Trophoblast cell (in vitro differentiated cells and primary cell): ENCODE data around the gene ANTXR1.
A peak's percentile ranks its signal among the peaks of the same experiment; 100 is the strongest.

Experiments
- DNase-seq, 2 donors: peaks; one replicate each; pipeline ENCODE4 v3.0.0-alpha.2; 2016
- H2AFZ ChIP-seq: 2 replicates; pipeline ENCODE4 v1.6.1; 2013; ENCODE audit warnings: low read length, moderate library complexity, mild to moderate bottlenecking; ENCODE audit not compliant: insufficient read depth, poor library complexity
- H2AK5ac ChIP-seq: 2 replicates; pipeline ENCODE4 v1.6.1; 2013; ENCODE audit warnings: mild to moderate bottlenecking, low read length
- H2BK120ac ChIP-seq: 2 replicates; pipeline ENCODE4 v1.6.1; 2013; ENCODE audit warnings: low read length, mild to moderate bottlenecking, moderate library complexity; ENCODE audit not compliant: insufficient read depth, poor library complexity
- H2BK12ac ChIP-seq: 2 replicates; pipeline ENCODE4 v1.6.1; 2013; ENCODE audit warnings: mild to moderate bottlenecking, low read length, moderate library complexity
- H2BK5ac ChIP-seq: 2 replicates; pipeline ENCODE4 v1.6.1; 2013; ENCODE audit warnings: low read length, low read depth, moderate library complexity, mild to moderate bottlenecking; ENCODE audit not compliant: poor library complexity
- H3K14ac ChIP-seq: 2 replicates; pipeline ENCODE4 v1.6.1; 2013; ENCODE audit warnings: mild to moderate bottlenecking, low read length
- H3K18ac ChIP-seq: 2 replicates; pipeline ENCODE4 v1.6.1; 2013; ENCODE audit warnings: mild to moderate bottlenecking, low read length
- H3K23ac ChIP-seq: 2 replicates; pipeline ENCODE4 v1.6.1; 2013; ENCODE audit warnings: low read length
- H3K27ac ChIP-seq: 2 replicates; pipeline ENCODE4 v1.5.1; 2013; ENCODE audit warnings: low read depth, mild to moderate bottlenecking, inconsistent platforms, low read length, moderate library complexity
- H3K27me3 ChIP-seq: 2 replicates; pipeline ENCODE4 v1.6.1; 2013; ENCODE audit warnings: inconsistent platforms, mild to moderate bottlenecking, low read length, moderate library complexity; ENCODE audit not compliant: insufficient read depth
- H3K36me3 ChIP-seq, 2 experiments: 1 replicate in 1 of 2; 2 replicates in 1 of 2; pipeline ENCODE4 v1.6.1; 2013; ENCODE audit warnings: low read length in 2 of 2, mild to moderate bottlenecking in 2 of 2, moderate library complexity in 1 of 2; ENCODE audit not compliant: insufficient read depth in 2 of 2, control insufficient read depth in 1 of 2
- H3K4ac ChIP-seq: 2 replicates; pipeline ENCODE4 v1.6.1; 2013; ENCODE audit warnings: low read depth, mild to moderate bottlenecking, low read length, moderate library complexity
- H3K4me1 ChIP-seq, 2 experiments: 1 replicate in 1 of 2; 2 replicates in 1 of 2; pipeline ENCODE4 v1.6.1; 2013; ENCODE audit warnings: low read length in 2 of 2, mild to moderate bottlenecking in 2 of 2, moderate library complexity in 1 of 2; ENCODE audit not compliant: insufficient read depth in 2 of 2, control insufficient read depth in 1 of 2
- H3K4me2 ChIP-seq: 2 replicates; pipeline ENCODE4 v1.6.1; 2013; ENCODE audit warnings: inconsistent platforms, mild to moderate bottlenecking, low read length, moderate library complexity
- H3K4me3 ChIP-seq: 2 replicates; pipeline ENCODE4 v1.5.1; 2013; ENCODE audit warnings: mild to moderate bottlenecking, low read depth, low read length, inconsistent platforms
- H3K79me1 ChIP-seq: one replicate; pipeline ENCODE4 v1.6.1; 2013; ENCODE audit warnings: low read length
- H3K79me2 ChIP-seq: 2 replicates; pipeline ENCODE4 v1.6.1; 2013; ENCODE audit warnings: low read length, mild to moderate bottlenecking; ENCODE audit not compliant: control insufficient read depth, insufficient read depth, poor library complexity
- H3K9ac ChIP-seq: 2 replicates; pipeline ENCODE4 v1.6.1; 2013; ENCODE audit warnings: mild to moderate bottlenecking, low read length
- H3K9me3 ChIP-seq: 2 replicates; pipeline ENCODE4 v1.6.1; 2013; ENCODE audit warnings: low read depth, mild to moderate bottlenecking, control low read depth, inconsistent platforms, low read length; ENCODE audit not compliant: insufficient read depth
- H4K12ac ChIP-seq: 2 replicates; pipeline ENCODE4 v1.6.1; 2013; ENCODE audit warnings: low read depth, mild to moderate bottlenecking, low read length, moderate library complexity
- H4K8ac ChIP-seq: 2 replicates; pipeline ENCODE4 v1.6.1; 2013; ENCODE audit warnings: low read depth, mild to moderate bottlenecking, low read length, moderate library complexity
- H4K91ac ChIP-seq: one replicate; pipeline ENCODE4 v1.6.1; 2013; ENCODE audit warnings: low read depth, mild to moderate bottlenecking, low read length, moderate library complexity
- WGBS: extraction: QIAGEN DNeasy Blood & Tissue Kit; methylation state at CpG from one replicate; pipeline ENCODE4 v1.1.7; 2013; ENCODE audit warnings: missing lambda C conversion rate; ENCODE audit not compliant: insufficient read length, insufficient coverage; ENCODE audit errors: extremely low coverage; 5-methylcytosine and 5-hydroxymethylcytosine counted together

Gene ANTXR1

DNA sequence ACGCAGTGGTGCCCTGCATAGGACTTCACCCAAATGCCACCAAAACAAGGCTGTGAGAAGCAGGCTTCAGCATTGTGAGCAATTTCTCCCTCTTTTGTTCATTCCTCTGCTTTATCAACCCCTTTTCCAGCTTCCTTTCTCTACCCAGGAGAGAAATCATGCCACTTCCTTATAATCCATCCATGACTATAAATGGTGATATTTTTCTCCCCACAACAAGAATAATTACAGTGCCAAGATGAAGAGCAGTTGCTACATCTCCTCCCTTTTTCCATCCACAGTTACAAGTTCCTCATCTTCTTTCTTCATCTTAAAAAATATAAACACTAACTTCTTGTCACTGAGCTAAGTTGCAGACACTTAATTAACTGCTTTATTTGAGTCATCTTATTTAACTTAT is 167.2 kb downstream of the ANTXR1 start:
- Histone ChIP-seq H2BK5ac (no peak overlapping the region), H3K79me1 (peaks cover 27% of the 10 kb centered on the region), H3K27me3 (no peaks in the 10 kb centered on the region), H2BK120ac (no peak overlapping the region), H3K9me3 (no peaks in the 10 kb centered on the region), H3K14ac (peak overlapping the region; percentile 62), H3K23ac (no peak overlapping the region), H4K12ac (no peak overlapping the region), H2BK12ac (peak overlapping the region; percentile 61), H3K4me3 (no peak overlapping the region), H3K4me1 (peaks cover 19 to 30% of the 10 kb centered on the region in 2 experiments), H3K18ac (no peak overlapping the region), H3K4me2 (no peak overlapping the region), H2AK5ac (no peak overlapping the region), H4K91ac (peak overlapping the region; percentile 45), H2AFZ (no peak overlapping the region), H3K79me2 (no peaks in the 10 kb centered on the region), H3K9ac (no peak overlapping the region), H3K4ac (no peak overlapping the region), H3K27ac (no peak overlapping the region), H3K36me3 (peaks cover 0 to 3% of the 10 kb centered on the region in 2 experiments), H4K8ac (no peak overlapping the region)
- no CpG with 5 or more reads among the region's 1 CpG for WGBS
- DNase-seq = no peak

DNA sequence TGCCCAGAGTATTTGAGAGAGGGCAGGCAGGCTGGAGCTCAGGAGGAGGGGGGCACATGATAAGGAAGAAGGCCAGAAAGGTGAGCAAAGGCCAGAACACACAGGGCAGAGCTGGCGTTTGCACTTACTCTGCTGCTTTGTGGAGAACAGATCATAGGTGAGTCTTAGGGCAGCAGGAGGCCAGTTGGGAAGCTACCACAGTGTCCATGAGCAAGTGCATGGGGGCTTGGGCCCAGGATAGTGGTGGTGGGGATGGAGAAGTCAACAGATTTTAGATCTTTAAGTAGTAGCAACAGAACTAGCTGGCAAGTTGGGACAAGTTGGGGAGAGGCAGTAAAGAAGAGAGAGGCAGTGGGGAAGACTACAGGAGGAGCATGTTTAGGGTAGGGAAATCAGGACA is 168.0 kb downstream of the ANTXR1 start:
- peaks cover 23% of the 10 kb centered on the region for H3K79me1 ChIP-seq
- WGBS = no CpG with 5 or more reads among the region's 1 CpG
- H3K79me2 ChIP-seq = no peaks in the 10 kb centered on the region
- H2BK120ac ChIP-seq = peak overlapping the region; percentile 78
- peak overlapping the region; percentile 12 for H2BK5ac ChIP-seq
- H4K12ac ChIP-seq = no peak overlapping the region
- peak overlapping the region; percentile 27 for H3K14ac ChIP-seq
- no peak overlapping the region for H3K9ac ChIP-seq
- no peak overlapping the region for H2AFZ ChIP-seq
- no peak overlapping the region for H3K4me3 ChIP-seq
- no peaks in the 10 kb centered on the region for H3K27me3 ChIP-seq
- no peak overlapping the region for H3K4ac ChIP-seq
- peaks cover 0 to 3% of the 10 kb centered on the region in 2 experiments for H3K36me3 ChIP-seq
- H3K27ac ChIP-seq = no peak overlapping the region
- H2AK5ac ChIP-seq = peak overlapping the region; percentile 27
- no peak for DNase-seq
- peak overlapping the region; percentile 83 for H4K91ac ChIP-seq
- H3K18ac ChIP-seq = peak overlapping the region; percentile 42
- peak overlapping the region; percentile 48 for H2BK12ac ChIP-seq
- H3K4me1 ChIP-seq = peaks cover 19 to 30% of the 10 kb centered on the region in 2 experiments
- no peaks in the 10 kb centered on the region for H3K9me3 ChIP-seq
- H3K23ac ChIP-seq = no peak overlapping the region
- no peak overlapping the region for H3K4me2 ChIP-seq
- no peak overlapping the region for H4K8ac ChIP-seq

DNA sequence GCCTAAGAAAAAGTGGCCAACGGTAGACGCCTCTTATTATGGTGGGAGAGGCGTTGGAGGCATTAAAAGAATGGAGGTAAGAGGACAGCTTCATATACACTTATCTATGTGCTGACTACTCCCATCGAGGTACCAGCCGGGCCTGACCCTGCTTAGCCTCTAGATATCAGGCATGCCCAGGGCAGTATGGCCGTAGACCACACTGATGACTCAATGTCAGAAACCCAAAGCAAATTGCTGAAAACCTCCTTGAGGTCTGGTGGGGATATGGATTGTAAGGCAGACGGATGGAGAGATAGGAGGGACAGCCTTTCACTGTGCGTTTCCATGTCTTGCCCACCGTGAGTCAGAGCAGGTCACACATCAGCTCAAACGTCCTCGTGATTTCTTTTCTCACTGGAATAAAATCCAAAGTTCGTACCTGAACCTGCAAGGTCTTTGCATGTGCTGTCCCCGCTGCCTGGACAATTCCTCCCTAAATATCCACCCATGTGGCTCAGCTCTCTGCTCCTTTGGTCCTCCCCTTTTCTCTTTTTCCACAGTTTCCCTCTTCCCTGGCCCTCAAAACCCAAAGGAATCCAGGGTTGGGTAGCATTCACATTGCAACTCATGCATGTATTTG is 168.9 kb downstream of the ANTXR1 start:
- H3K4me1 ChIP-seq = peaks cover 16 to 27% of the 10 kb centered on the region in 2 experiments
- H3K4me2 ChIP-seq = no peak overlapping the region
- peak; percentile 92 for DNase-seq
- peaks cover 20% of the 10 kb centered on the region for H3K79me1 ChIP-seq
- WGBS = no CpG with 5 or more reads among the region's 13 CpGs
- H3K27me3 ChIP-seq = no peaks in the 10 kb centered on the region
- no peak overlapping the region for H4K8ac ChIP-seq
- no peaks in the 10 kb centered on the region for H3K79me2 ChIP-seq
- H3K14ac ChIP-seq = peak overlapping the region; percentile 1
- H3K36me3 ChIP-seq = peaks cover under 1 to 3% of the 10 kb centered on the region in 2 experiments
- no peak overlapping the region for H4K91ac ChIP-seq
- no peak overlapping the region for H3K4me3 ChIP-seq
- no peak overlapping the region for H3K9ac ChIP-seq
- no peak overlapping the region for H4K12ac ChIP-seq
- H3K27ac ChIP-seq = peak overlapping the region; percentile 8
- no peak overlapping the region for H3K23ac ChIP-seq
- H2BK12ac ChIP-seq = peak overlapping the region; percentile 8
- peak overlapping the region; percentile 1 for H2BK120ac ChIP-seq
- no peaks in the 10 kb centered on the region for H3K9me3 ChIP-seq
- H3K4ac ChIP-seq = no peak overlapping the region
- H2AFZ ChIP-seq = no peak overlapping the region
- no peak overlapping the region for H3K18ac ChIP-seq
- no peak overlapping the region for H2AK5ac ChIP-seq
- peak overlapping the region; percentile 1 for H2BK5ac ChIP-seq

DNA sequence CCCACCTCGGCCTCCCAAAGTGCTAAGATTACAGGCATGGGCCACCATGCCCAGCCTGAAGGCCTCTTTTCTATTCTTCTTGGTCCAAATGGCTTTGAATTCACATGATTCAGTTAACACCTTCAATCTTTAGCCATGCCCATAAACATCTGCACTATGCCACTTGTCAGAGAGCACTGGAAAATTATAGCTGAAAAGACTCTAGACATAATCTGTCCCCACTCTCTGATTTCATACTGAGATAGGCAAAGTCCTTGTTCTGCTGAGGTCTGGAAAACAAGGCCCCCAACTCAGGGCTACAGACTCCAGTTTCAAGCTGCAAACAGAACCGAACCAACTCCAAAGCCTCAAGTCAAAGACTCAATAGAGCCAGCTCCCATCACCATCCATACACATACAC is 170.7 kb downstream of the ANTXR1 start:
- Histone ChIP-seq H4K8ac (no peak overlapping the region), H3K27ac (no peak overlapping the region), H3K9me3 (no peaks in the 10 kb centered on the region), H3K4me1 (peaks cover 10 to 18% of the 10 kb centered on the region in 2 experiments), H3K79me1 (peaks cover 11% of the 10 kb centered on the region), H3K23ac (no peak overlapping the region), H3K18ac (no peak overlapping the region), H2AFZ (no peak overlapping the region), H3K27me3 (no peaks in the 10 kb centered on the region), H3K4ac (no peak overlapping the region), H3K4me2 (no peak overlapping the region), H2BK120ac (peak overlapping the region; percentile 25), H2BK5ac (peak overlapping the region; percentile 24), H2BK12ac (peak overlapping the region; percentile 56), H3K4me3 (no peak overlapping the region), H3K79me2 (no peaks in the 10 kb centered on the region), H3K9ac (no peak overlapping the region), H4K91ac (no peak overlapping the region), H3K36me3 (peaks cover 2 to 3% of the 10 kb centered on the region in 2 experiments), H3K14ac (no peak overlapping the region), H2AK5ac (no peak overlapping the region), H4K12ac (no peak overlapping the region)
- no CpG with 5 or more reads among the region's 2 CpGs for WGBS
- no peak for DNase-seq
